AG10803 (cell line): ENCODE measurements around the gene DESI2.

Experiments used
- DNase-seq: peaks from one replicate; pipeline ENCODE4 v3.0.0; 2010; ENCODE audit warnings: low read depth
- H3K4me3 ChIP-seq: 2 replicates; pipeline ENCODE4 v1.5.1; 2011; ENCODE audit warnings: mild to moderate bottlenecking, low read length, control low read depth
- TF ChIP-seq, protein P1 (sequence below): conservative IDR thresholded peaks from 2 replicates; pipeline ENCODE4 v1.5.1; 2011; ENCODE audit warnings: mild to moderate bottlenecking, low read length, control low read depth, inconsistent platforms

Gene DESI2

DNA sequence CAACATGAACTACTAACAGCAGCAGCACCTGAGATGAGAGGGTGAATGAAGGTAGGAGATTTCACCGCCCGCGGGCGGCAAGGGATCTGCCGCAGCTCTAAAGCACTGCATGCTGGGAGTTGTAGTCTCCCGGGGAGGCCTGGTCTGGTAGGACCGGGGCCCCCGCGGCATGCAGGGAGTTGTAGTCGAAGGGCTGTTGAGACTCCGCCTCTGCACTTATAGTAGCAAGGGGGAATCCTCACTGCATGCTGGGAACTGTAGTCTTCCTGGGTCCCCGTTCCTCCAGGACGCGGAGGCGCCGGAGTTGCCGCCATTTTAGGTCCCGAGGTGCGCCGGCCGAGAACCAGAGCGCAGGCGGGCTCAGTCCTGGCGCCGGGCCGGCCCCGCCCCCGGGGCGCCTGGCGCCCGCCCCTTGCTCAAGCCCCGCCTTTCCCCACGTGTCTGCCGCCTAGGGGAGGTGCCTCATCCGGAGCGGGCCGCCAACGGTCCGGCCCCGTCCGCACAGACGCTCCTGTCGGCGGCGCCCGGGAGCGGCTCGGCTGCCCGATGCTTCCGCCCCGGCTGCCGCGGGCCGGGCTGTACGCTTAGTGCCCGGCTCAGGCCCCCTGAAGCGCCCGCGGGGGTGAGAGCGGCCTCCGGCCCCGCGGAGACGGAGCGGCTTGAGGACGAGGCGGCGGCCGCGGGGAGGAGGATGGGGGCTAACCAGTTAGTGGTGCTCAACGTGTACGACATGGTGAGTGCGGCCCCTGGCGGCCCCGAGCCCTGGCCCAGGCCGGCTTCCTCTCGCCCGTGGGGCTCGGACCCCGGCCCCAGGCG, at the start of gene DESI2:
DESI2 (plus strand) TSS at position 504 of the 816 bp plus-strand sequence; CDS start at position 692, 188 bp downstream.
- TF ChIP-seq, protein P1, sequence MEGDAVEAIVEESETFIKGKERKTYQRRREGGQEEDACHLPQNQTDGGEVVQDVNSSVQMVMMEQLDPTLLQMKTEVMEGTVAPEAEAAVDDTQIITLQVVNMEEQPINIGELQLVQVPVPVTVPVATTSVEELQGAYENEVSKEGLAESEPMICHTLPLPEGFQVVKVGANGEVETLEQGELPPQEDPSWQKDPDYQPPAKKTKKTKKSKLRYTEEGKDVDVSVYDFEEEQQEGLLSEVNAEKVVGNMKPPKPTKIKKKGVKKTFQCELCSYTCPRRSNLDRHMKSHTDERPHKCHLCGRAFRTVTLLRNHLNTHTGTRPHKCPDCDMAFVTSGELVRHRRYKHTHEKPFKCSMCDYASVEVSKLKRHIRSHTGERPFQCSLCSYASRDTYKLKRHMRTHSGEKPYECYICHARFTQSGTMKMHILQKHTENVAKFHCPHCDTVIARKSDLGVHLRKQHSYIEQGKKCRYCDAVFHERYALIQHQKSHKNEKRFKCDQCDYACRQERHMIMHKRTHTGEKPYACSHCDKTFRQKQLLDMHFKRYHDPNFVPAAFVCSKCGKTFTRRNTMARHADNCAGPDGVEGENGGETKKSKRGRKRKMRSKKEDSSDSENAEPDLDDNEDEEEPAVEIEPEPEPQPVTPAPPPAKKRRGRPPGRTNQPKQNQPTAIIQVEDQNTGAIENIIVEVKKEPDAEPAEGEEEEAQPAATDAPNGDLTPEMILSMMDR = peak; percentile 35
- peak within 1 kb of the TSS; percentile 86 for H3K4me3 ChIP-seq
- peak; percentile 100 for DNase-seq

DNA sequence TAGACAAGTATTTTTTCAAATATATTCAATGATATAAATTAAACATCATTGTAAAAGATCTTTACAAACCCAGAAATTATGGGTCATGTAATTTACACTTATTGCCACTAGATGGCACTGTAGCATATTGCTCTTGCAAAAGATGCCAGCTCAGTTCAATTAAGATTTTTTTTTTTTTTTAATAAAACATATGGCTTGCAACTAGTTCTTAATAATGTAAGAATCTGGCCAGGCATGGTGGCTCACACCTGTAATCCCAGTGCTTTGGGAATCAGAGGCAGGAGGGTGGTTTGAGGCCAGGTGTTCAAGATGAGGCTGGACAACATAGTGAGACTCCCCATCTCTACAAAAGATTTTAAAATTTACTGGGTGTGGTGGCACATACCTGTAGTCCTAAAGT, 49.4 kb upstream of the DESI2 start:
- peak; percentile 39 for DNase-seq
- H3K4me3 ChIP-seq = no peak overlapping the region
- TF ChIP-seq, protein P1 = peak; percentile 76

DNA sequence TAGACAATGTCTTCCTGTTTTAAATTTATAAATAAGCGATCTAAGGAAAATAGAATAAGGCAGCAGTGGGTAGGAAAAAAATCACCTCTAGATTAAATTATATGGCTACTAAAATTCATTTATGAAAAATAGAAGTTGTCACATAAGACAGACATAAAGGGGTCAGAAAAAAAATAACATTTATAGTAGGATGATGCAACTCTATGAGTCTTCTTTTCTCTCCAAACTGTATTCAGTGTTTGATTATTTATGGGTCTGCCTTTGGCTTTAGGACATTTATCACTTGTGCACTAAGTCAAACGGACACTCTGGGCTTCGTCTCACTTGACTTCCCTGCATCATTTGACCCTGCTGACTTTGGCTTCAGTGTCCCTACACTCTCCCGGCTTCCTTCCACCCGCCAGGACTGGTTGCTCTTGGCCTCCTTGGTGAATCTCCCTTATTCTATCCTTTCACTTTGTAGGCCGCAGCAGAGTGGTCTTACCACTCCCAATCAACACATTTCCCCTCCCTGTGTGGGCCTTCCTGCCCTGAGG, 47.0 kb upstream of the DESI2 start:
- no peak overlapping the region for H3K4me3 ChIP-seq
- TF ChIP-seq, protein P1 = no peak
- DNase-seq = no peak

DNA sequence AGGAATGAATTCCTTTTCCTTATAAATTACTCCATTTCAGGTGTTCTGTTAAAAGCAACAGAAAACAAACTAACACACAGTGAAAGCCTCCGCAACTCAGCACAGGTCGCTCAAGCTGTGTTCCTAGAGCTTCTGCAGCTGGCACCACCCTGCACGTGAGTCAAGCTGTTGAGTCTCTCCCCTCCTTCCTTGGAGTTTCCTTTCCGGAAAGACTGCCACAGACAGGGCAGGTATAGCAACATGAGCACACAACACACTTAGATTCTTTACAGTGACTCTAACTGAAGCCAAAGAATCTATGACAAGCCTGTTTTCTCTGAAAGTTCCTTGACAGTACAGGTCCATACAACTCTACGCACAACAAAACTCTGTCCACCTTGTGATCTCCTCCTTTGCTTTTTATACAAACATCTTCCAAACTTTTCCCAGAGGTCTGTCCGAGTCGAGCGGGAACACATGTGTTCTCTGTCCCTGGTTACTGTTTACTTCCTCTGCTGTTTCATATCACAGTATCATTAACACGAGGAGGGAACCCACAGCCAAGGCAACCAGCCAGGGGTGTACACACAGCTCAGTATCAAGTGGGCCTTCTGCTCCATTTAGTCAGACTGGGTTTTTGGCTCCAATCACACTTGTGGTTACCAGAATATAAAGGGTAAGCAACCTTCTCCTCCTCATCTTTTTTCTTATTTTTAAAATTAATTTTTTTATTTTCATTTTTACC, 38.7 kb upstream of the DESI2 start:
- H3K4me3 ChIP-seq = no peak overlapping the region
- TF ChIP-seq, protein P1 = no peak
- DNase-seq = peak; percentile 26

DNA sequence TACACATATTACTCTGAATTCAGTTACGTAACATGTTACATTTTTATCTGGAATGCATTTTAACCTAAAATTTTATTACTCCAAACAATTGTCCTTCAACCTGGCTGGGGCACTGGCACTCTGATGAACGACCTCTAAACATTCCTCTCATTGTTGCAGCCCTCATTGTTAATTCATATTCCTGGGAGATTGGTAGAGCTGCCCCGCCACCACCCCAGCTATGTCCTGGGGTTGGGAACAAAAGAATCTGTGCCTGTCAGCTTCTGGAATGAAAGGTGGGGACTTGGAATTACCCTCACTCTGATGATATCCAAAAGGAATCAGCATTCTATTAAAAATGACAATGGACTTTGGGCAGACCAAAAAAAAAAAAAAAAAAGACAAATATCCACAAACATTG, 38.0 kb upstream of the DESI2 start:
- H3K4me3 ChIP-seq = no peak overlapping the region
- DNase-seq = peak; percentile 12
- TF ChIP-seq, protein P1 = no peak

DNA sequence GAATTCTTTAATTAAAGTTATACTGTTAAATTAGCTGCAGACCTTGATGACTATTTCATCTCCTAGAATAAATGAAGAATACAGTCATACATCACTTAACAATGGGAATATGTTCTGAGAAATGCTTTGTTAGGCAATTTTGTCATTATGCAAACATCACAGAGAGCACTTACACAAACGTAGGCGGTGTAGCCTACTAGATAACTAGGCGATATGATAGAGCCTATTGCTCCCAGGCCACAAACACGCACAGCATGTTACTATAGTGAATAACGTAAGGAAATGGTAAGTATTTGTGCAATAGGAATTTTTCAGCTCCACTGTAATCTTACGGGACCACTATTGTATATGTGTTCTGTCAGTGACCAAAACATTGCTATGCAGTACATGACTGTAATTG, 37.6 kb upstream of the DESI2 start:
- DNase-seq = no peak
- H3K4me3 ChIP-seq = no peak overlapping the region
- TF ChIP-seq, protein P1 = no peak
